Right hindlimb (tissue), 1 donor: ENCODE data around the gene OXGR1.
A peak's percentile ranks its signal among the peaks of the same experiment; 100 is the strongest.
"Not testable (repeated sequence)": the region's sequence is repeated elsewhere in the genome, so short reads cannot be mapped to it uniquely, and the experiment has no call there.

Experiments used
- DNase-seq: peaks from one replicate; pipeline ENCODE4 v3.0.0-alpha.2; 2018

OXGR1 gene

DNA sequence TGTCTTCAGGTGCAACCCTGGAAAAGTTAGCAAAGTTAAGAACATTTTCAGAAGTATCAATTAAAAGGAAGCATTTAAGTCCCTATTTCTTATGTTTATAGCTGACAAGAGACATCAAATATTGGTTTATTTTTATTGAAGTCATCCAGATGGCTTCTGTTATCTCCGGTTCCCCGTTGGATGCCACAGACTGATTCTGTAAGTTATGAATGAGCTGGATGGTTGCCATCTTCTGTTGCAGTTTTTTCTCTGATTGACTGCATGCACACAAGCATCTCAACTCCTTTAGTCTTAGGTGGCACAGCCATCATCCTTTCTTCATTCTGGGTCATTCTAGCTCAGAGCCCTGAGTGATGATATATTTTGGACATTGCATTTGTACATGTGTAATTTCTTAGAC is 10.6 kb upstream of the OXGR1 start:
- no peak for DNase-seq

DNA sequence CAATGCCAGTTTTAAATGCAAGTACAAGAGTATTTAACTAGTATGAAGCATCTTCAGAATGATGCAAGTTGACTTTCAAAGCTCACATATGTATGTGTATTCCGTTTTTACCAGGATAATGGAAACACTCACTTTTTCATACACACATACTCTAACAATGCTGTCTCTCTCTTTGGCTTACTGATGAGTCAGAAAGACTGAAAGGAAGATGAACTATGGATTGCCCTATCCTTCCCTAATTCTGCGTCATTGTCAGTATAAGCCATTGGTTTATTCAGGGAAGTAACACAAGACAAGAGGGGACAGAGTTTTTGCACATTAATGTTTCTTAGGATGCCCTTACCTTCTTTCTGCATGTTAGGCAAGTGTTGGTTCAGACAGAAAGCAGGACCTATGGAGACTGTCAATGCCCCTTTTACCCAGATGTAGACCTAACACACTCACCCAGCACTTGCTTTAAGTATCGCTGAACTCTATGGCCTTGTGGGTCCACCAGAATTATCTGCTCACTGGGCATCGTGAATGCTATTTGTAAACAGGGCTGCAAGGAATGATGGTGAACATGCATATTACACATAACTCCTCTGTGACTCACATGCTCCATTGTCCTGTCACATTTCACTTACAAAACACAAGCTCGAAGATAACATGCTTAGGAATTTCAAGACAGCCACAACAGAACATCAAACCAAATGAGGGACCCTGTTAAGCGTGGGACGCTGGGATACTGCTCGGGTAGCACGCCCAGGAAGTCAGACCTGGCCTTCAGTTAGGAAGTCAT is 10.0 kb upstream of the OXGR1 start:
- no peak for DNase-seq

DNA sequence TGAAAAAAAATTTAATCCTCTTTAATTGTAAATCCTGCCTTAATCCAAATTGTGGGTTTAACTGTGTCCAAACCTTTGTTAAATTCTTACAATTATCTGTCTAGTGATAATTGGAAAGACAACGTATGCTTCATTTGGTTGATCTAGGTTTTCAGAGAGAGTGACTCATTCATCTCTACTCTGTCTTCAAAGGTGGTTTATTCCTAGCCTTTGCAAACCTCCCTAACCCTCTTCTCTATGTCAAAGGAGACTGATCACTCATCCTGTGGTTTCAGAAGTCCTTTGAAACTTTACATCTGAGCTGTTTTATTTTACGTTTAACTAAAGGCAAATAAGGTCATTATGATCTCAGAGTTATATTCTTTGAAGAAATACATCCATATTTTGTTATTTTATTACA is 8.8 kb upstream of the OXGR1 start:
- DNase-seq: no peak

DNA sequence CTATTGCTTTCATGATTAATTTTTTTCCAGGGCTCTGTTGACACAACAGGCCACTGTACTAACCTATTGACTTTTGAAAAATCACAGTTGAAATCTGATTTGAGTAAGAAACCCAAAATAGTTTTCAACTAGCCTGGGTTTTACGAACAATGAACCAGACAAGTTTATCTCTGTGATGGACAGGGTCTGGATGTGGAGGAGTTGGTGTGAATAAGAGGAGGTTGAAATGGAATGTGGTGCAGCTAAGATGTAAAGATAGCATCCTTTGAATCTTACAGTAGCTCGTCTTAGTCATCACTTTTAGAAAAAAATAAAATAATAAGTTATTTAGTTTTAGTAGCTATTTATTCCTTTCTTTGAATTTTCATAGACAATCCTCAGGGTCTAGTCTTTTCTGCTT is 8.3 kb upstream of the OXGR1 start:
- no peak for DNase-seq

DNA sequence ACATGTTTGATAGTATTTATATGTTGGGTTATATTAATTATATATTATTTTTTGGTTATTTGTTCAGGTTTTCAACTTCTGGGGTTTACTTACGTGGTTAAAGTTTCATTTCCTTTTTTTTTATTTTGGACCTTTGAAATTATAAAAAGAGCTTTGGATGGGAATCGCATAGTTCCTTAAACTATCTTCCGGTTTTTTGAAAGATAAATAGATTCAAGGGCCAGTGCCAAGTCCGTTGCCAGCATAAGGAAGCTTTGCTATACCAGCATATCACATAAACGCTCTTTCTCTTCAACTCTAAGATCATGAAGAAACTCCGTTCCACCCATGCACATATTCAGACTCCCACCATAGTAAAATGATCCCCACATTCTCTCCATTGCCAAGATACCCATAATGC is 7.4 kb upstream of the OXGR1 start:
- no peak for DNase-seq

DNA sequence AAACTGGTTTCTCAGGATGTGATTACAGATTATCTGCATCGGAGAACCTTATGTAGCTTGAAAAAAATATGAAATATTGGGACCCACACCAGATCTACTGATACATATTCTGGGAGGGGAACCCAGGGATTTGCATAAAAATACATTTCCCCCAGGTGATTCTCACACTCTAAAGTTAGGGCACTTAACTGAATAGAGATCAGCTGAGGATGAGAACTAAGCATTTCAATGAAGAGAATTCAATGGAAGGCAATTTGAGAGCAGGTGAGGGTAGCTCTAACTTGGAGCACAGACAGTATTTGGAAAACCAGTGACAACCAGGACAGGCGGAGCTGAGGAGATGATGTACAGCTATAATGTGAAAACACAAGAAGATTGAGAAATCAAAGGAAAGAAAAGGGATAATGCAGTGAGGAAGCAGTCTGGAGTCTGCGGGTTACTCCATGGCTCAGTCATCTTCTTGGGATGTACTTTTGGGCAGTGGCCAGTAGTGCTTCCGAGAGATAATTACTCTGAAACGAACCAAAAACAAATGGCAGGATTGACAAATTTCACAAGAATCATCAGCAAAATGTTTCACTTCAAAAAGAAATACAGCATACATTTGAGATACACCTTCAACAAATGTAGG is 6.1 kb upstream of the OXGR1 start:
- no peak for DNase-seq

DNA sequence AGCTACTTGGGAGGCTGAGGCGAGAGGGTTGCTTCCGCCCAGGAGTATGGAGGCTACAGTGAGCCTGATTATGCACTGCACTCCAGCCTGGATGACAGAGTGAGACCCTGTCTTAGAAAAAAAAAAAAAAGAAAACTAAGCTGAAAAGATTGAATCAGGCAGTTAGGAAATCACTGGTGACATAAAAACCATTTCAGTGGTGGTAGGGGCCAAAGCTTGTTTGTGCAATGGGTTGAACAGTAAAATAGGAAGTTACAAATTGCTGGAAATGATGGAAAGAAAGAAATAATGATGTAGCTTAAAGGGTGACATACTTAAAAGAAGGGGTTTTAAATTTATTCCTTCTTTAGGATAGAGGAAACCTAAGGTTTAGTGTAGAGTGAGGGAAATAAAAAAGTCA is 4.8 kb upstream of the OXGR1 start:
- no peak for DNase-seq

DNA sequence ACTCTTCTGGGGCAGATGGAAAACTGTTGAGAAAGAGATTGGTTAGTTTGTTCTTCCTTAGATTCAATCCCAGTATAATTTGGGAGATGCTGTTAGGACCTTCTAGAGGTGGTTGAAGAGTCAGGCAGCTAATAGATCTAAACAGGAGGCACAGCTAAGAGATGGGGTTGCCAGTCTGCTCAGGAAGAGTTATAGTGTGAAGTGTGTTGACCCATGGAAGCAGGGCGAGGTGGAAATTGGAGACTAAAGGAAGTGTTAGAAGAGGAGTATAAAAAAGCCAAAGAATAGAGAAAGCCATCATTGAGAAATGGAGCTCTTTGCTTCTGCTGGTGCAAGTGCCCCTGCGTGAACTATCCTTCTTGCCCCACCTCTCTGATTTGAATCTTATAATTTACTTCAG is 3.8 kb upstream of the OXGR1 start:
- no peak for DNase-seq

DNA sequence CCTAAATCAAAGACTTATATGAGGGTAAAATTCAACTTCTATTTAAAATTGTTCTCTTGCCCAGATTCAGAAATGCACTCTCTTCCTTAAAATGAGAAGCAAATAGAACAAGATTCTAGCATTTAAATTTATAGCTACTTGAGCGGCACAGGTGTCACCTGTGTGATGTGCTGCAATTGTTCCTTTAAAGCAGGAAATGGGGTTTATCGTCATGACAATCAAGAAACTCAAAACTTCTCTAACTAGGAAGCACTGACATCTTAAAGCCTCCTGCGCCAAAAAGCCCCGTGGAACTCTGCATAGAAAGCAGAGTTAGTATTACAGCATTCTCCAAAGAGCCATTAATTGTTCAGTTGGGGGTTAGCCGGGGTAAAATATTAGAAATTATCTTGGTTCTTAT is 2.6 kb upstream of the OXGR1 start:
- DNase-seq: no peak

DNA sequence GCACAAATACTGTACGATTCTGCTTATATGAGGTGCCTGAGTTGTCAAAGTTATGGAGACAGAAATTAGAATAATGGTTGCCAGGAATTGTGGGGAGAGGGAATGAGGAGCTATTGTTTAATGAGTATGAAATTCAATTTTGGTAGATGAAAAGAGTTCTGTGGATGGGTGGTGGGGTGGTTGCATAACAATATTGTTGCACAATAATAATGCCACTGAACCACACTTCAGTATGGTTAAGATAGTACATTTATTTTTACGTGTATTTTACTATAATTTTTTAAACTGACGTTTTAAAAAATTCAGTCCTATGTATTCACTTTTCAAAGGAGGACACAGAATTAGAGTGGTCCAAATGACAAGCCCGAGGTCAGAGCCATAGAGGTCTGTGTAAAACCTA is 1.8 kb upstream of the OXGR1 start:
- DNase-seq: no peak

DNA sequence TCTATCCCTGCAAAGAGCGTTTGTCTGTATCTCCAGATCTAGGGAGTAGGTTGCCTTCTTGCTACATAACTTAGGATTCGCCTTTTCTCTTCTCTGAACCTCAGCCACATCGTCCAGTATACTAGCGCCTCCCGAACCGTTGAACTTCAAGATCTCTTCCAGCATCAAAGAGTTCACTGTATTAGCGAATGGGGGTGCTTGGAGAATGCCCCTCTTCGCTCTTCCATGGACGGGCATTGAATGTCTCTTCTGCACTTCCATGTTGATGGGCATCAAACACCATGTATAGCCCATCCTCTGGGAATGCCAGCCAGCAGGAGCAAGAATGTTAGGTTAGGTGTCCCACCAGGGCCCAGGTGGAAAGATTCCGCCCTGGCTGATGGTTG is 575 bp upstream of the OXGR1 start:
- DNase-seq: no peak

DNA sequence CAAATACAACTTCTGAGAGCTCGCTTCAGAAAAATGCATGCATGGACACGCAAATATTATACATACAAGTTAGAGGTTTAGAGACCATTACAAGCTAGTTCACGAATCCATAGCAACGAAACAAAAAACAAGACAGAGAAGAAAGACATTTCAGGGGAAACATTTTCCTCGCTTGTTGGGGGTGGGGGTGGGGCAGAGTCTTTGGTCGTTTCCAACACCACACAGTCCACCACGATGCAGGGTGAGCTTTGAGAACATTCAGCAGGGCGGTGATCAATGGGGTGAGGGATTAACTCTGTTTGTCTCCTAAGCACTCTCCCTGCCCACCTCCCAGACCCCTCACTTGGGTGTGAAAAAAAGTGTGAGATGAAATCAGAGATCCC is 651 bp downstream of the OXGR1 start:
- peak; percentile 57 for DNase-seq

DNA sequence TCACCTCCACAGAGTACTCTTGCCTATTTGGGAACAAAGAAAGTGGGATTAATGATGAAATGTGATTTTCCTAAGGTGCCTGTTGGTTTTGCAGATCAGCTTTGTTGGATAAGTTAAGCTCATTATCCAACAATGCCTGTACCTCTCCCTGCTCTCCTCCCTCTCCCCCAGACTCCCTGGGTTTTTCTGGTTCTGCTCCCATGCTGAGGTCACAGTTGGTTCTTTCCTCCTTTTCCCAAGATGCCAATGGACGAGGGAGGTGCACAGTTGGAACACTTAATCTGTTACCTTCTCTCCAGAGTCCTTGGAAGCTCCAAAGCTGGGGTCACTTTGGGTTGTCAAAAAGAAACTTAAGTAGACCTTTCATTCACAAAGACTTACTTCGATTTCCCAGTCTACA is 1.6 kb downstream of the OXGR1 start:
- no peak for DNase-seq

DNA sequence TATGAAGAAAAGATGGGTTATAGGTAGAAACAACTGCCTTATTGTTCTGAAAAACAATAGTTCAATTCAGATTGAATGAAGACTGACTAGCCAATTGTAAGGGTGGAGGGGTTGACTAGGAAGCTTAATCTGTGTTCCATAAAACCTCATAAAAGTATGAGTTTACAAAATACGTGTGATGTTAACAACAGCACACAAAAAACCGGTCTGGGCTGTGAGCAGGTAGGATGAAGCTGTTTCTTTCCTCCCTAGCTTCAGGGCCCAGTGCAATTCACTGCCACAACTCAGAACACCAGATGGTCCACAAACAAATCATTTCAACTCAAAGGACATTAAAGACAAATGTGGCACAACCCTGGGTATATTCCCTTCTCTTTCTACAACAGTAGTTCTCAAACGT is 3.2 kb downstream of the OXGR1 start:
- no peak for DNase-seq

DNA sequence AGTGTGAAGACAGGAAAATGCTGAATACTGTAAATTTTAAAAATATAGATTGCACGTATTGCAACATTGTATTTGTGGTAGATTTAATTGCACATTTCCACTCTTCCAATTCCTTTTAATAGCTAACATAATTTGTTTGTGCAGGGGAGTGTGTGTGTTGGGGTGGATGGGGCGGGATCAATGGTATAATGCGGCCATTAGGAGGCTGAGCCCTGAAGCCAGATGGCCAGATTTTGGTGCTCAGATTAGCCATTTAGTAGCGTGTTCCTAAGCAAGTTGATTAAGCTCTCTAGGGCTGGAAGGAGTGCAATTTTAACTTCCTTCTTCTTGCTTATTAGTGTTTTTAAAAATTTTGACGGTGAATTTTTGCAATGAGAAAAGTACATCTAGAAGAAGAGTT is 5.8 kb downstream of the OXGR1 start:
- no peak for DNase-seq

DNA sequence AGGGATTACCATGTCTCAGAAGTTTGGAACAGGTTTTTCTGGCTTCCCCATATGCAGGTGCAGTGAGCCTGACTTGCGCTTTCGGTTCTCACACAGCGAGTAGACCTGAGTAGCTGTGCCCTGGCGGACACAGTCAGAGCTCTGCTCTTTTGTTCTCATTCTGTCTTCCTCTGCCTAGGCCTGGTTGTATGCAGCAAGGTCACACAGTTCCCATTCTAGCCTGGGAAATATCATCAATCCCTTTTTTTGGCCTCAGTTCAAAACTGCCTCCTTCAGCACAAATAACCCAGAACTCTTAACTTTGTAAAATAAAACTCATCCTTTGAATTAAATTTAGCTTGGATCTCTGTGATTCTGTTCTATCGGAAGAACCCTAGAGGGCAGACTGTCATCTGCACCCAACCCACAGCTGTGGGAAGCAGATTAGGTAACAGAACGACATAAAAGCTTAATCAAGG is 10.2 kb downstream of the OXGR1 start:
- DNase-seq: no peak

DNA sequence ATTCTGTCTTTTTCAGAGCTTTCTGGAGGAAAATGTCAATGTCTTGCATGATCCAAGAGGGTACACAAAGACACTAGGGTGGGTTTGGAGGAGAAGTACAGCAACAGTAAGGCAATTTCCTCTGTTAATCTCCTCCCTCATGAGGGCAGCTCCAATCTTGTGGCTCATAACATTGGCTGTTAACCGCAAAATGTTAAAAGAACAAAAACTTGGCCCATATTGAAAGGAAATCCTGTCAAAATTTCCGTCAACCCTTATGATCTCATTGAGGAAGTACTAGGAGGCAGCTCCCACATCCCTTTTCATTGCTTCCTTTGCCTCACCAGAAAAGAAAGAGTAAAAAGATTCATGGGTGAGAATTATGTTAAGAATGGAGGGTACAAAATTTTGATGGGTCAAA is 11.6 kb downstream of the OXGR1 start:
- no peak for DNase-seq

DNA sequence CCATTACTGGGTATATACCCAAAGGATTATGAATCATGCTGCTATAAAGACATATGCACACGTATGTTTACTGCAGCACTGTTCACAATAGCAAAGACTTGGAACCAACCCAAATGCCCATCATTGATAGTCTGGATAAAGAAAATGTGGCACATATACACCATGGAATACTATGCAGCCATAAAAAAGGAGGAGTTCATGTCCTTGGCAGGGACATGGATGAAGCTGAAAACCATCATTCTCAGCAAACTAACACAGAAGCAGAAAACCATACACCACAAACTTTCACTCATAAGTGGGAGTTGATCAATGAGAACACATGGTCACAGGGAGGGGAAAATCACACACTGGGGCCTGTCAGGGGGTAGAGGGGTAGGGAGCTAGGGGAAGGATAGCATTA is 14.4 kb downstream of the OXGR1 start:
- DNase-seq: not testable (repeated sequence)

DNA sequence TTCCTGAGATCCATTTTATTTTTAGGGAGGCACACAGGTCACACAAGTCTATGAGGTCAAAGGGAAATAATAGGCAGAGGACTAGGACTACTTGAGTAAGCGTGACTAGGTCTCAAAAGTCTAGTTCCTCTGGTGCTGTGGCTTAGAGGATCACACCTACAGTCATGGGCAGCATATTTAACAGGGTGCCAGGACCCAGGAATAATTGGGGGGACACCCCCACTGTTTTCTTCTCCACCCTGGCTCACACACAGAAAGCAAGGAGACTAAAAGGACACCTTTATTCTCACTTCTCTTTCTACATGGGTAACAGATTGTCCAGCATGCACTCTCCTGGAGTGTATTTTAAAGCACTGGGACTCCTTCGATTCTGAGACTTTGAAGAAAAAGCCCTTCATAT is 26.2 kb downstream of the OXGR1 start:
- no peak for DNase-seq

DNA sequence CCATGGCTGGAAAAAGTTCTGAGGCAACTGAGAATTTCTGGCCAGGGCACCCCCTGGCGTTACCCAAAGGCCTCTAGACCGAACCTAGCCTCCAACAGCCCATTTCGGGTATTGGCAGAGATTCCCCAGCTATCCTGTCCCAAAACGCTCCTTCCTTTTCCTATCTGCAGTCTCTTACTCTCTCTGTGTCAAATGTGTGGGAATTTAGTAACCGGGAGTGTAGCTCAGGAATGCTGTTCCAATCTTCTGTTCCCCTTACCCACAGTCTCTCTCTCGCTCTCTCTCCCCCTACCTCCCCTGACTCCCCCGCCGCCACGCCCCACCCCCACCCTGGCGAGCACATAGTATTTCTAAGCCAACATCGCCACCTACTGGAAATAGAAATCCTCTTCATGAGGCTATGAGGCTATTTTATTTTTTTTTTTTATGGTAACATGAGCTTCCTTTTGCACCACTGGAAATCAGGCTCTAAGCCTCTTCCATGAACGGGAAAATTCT is 27.0 kb downstream of the OXGR1 start:
- DNase-seq: no peak

DNA sequence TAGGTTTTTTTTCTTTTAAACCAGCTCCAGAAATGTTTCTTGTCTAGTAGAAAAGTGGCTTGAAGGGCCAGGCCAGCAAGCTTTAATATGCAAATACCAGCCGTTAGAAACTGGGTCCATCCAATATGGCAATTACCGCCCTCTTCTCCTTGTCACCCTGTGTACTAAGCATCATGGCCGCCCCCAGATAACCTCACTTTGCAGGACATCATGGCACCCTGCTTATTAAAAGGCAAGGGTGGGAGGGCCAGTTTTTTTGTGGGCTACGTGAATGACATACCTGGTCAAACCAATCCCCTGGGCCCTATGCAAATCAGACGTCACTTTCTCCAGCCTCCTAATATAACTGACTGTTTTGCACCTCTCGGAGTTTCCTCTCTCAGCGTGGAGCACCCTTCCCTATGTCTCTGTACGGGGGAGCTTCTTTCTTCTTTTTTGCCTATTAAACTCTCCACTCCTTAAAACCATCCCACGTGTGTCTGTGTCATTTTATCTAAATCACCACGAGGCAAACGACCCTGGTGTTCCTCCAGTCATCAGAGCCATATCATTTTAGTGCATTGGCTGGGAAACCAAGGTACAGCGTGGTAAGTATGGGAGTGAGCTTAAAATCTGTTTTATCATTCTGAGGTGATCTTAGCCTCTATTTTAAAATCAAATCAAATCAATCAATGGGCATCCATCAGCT is 27.7 kb downstream of the OXGR1 start:
- no peak for DNase-seq

DNA sequence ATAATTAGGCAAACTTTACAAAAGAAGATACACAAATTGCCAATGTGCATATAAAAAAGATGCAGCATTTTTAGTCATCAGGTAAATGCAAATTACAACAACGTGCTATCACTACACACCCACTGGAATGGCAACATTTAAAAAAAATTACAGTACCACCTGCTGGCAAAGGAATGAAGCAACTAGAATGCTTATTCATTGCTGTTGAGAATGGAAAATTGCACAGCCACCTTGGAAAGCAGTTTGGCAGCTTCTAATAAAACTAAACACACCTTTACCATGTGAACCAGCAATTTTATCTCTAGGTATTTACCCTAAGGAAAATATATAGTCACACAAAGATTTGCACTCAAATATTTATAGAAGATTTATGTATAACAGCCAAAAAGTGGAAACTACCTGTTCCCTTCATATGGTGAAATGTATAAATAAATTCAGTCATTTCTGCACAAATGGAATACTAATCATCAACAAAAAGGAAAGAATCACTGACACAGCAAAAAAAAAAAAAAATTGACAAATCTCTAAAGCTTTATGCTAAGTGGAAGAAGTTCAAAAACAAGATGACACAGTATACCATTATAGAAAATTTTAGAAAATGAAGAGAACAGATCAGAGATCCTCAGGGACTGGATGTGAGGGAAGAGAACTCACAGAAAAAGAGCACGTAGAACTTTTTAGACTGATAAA is 30.3 kb downstream of the OXGR1 start:
- DNase-seq: no peak

DNA sequence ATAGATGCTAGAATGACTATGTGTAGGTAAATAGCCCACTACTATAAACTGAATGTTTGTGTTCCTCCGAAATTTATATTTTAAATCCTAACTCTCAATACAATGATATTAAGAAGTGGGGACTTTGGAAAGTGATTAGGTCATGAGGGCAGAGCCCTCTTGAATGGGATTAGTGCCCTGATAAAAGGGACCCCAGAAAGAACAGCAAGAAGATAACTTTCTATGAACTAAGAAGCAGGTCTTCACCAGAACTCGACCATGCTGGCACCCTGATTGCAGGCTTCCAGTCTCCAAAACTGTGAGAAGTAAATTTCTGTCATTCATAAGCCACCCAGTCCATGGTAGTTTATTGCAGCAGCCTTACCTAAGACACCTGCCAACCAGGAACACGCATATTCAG is 33.9 kb downstream of the OXGR1 start:
- DNase-seq: no peak
